ENCODE data around the gene APOE.
"Not testable (repeated sequence)": the region's sequence is repeated elsewhere in the genome, so short reads cannot be mapped to it uniquely, and the experiment has no call there.

The APOE gene

GRCh38 chr19:44905437-44906160 lies at the start of gene APOE:
Gene APOE (plus strand): TSS chr19:44905796. CDS start chr19:44906625, 829 bp downstream.
- DNase-seq: no peak

GRCh38 chr19:44856421-44857083 lies 49.0 kb upstream of the APOE start:
- peak; percentile 86 for DNase-seq

DNA sequence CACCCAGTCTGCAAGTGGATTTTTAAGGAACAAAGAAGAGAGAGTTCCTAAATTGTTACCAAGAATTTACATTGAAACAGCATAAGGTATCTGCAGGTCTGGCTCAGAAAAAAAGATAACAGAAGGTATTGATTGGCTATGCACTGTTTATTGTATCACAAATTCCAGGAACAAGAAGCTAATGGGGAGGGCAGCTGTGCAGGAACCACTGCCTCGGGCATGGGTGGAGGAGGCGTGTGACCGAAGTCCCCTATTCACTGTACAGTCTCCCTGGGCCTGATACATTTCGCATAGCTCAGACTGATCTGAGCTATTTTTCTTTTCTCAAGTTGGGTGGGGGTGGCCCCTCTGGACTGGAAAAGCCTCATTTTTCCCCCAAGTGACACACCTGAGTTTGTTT lies 47.8 kb upstream of the APOE start:
- no peak for DNase-seq

DNA sequence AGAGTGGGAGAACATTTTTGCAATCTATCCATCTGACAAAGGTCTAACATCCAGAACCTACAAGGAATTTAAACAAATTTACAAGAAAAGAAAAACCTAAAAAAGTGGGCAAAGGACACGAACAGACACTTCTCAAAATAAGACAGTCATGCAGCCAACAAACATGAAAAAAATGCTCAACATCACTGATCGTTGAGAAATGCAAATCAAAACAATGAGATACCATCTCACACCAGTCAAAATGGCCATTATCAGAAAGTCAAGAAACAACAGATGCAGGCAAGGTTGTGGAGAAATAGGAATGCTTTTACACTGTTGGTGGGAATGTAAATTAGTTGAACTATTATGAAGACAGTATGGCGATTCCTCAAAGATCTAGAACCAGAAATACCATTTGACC lies 44.0 kb upstream of the APOE start:
- DNase-seq: not testable (repeated sequence)

- no peak for DNase-seq
These were observed 41.6 kb upstream of the APOE start for GRCh38 chr19:44863990-44864389.

GRCh38 chr19:44865196-44865767 lies 40.3 kb upstream of the APOE start:
- no peak for DNase-seq

DNA sequence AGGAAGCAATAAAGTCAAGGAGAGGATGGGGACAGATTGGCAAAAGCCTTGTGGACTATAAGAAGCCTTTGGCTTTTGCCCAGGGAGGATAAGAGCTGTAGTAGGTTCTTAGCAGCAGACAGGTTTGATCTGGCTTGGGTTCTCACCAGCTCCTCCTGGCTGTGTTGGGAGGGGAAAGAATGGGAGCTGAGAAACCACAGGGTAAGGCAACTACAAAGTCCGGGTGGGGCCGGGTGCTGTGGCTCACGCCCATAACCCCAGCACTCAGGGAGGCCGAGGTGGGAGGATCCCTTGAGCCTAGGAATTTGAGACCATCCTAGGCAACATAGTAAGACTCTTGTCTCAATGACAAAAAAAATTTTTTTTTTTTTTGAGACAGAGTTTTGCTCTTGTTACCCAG lies 38.9 kb upstream of the APOE start:
- DNase-seq: no peak

DNA sequence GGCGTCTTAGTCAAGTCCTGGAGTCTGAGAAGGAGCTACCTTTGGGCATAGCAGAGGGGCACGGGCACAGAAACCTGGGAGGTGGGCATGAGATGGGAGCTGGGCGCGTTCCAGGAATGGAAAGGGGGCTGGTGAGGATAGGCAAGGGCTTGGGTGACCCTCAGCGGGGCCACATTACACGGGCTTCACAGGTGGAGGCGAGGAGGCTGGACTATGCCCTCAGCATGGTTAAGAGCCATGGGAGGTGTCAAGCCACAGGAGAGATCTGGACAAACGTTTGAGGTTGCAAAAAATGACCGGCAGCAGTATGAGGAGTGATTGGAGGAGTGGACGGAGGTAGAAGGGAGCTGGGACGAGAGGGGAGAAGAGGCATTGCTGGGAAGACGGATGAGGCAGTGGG lies 38.0 kb upstream of the APOE start:
- DNase-seq: no peak

DNA sequence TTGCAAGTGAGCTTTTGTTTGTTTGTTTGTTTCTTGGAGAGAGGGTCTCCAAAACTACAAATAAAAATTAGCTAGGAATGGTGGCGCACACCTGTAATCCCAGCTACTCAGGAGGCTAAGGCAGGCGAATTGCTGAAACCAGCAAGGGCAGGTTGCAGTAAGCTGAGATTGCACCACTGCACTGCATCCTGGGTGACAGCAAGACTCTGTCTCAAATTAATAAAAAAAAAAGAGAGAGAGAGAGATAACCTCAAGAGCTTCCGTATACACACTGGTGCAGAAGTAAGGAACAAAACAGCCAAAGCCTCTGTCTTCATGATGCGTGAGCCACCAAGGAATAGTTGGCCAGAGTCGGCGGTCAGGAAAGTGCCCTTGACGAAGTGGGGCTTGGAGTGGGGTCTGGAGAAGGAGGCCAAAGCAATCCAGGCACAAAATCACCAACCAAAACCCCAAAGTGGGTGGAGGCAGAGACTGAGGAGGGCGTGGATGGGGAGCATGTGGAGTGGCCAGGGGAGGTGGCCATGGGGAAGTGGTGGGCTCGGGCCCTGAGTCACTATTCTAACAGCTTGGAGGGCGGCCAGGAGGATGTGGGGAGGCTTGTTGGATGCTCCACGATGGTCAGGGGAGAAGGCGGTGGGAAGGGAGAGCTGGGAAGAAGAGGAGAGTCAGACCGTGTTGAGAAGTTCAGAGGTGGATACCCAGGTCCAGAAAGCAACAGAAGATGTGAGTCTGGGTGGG lies 35.7 kb upstream of the APOE start:
- DNase-seq: peak; percentile 65

DNA sequence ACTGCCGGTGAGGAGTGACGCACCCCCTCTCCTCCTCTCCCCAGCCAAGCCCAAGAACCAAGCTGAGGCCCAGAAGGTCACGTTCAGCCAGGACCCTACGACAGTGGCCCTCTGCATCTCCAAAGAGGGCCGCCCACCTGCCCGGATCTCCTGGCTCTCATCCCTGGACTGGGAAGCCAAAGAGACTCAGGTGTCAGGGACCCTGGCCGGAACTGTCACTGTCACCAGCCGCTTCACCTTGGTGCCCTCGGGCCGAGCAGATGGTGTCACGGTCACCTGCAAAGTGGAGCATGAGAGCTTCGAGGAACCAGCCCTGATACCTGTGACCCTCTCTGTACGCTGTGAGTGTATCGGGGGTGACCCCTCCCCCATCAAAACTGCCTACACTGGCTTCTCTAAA lies 33.8 kb upstream of the APOE start:
- DNase-seq: no peak

DNA sequence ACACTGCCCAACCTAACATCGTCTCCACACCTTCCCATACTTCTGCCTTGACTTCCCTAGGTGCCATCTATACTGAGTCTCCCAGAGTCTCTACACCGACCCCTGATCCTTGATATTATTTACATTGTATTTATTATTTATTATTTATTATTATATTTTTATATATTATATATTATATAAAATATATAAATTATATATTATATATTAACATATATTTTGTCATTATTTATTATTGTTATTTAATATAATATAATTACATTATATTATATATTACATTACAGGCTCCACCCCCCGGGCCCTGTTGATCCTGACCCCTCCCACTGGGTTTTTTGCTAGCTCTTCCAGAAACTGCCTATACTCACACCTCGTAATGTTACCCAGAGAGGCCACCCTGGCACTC lies 32.9 kb upstream of the APOE start:
- no peak for DNase-seq

GRCh38 chr19:44874317-44874716 lies 31.3 kb upstream of the APOE start:
- no peak for DNase-seq

DNA sequence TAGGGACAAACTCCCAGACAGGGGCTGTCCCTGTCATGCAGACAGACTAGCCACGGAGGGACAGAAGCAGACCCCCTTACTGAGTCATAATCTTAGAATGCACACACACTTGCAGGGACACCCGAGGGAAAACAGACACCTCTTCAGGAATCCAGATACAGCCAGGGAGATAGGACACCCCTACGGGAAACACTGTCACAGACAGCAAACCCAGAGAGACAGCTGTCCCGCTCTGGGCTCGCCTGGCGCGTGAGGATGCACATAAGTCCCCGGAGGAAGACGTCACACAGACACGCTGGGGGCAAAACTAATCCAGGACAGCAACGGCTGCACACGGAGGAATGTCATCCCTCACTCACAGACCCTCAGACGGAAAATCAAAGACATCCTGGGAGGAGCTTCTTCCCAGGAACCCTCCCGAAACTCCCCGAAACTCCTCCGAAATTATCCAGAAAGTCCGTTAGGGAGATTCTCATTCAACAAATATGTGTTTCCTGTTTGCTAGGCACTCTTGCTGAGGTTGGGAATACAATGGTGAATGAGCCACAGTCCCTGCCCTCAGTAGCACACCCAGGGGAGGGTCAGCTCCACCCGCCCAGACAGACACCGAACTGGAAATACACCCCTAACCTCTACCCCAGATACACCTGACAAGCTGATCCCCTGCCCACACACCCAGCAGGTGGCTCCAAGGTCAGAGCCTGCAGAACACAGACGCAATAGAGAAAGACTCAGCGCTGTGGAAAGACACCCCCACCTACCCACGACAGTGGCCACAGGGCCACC lies 29.7 kb upstream of the APOE start:
- DNase-seq: no peak

- DNase-seq: no peak
These were observed 28.6 kb upstream of the APOE start for GRCh38 chr19:44876930-44877535.

GRCh38 chr19:44878120-44878865 lies 27.3 kb upstream of the APOE start:
- no peak for DNase-seq

GRCh38 chr19:44879309-44880065 lies 26.1 kb upstream of the APOE start:
- no peak for DNase-seq

DNA sequence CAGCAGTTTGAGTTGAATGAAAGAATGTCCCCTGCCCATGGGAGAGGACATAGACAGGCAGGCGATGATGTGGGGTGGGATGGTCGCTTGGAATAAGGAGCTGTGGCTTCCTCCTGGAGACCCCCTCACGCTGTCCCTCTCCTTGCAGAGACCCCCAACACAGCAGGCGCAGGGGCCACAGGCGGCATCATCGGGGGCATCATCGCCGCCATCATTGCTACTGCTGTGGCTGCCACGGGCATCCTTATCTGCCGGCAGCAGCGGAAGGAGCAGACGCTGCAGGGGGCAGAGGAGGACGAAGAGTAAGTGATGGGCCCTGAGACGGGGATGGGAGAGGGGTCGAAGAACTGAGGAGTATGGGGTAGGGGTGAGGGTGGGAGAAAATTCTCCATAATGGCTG lies 23.5 kb upstream of the APOE start:
- DNase-seq: no peak

DNA sequence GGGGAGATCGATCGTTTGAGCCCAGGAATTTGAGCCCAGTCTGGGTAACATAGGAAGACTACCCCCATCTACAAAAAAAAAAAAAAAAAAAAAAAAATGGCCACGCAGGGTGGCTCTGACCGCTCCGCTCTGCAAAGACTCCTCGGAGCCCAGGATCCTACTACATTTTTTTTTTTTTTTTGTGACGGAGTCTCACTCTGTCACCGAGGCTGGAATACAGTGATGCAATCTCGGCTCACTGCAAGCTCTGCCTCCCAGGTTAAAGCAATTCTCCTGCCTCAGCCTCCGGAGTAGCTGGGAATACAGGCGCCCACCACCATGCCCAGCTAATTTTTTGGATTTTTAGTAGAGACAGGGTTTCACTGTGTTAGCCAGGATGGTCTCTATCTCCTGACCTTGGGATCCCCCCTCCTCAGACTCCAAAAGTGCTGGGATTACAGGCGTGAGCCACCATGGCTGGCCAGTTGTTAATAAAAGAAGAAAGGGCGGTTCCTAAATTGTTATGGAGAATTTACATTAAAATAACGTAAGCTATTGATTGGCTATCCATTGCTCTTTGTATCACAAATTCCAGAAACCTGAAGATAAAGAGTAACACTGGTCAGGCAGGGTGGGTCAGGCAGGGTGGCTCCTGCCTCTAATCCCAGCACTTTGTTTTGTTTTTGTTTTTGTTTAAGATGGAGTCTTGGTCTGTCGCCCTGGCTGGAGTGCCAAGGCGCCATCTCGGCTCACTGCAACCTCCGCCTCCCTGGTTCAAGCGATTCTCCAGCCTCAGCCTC lies 22.8 kb upstream of the APOE start:
- DNase-seq: not testable (repeated sequence)

GRCh38 chr19:44883922-44884321 lies 21.7 kb upstream of the APOE start:
- DNase-seq: no peak

DNA sequence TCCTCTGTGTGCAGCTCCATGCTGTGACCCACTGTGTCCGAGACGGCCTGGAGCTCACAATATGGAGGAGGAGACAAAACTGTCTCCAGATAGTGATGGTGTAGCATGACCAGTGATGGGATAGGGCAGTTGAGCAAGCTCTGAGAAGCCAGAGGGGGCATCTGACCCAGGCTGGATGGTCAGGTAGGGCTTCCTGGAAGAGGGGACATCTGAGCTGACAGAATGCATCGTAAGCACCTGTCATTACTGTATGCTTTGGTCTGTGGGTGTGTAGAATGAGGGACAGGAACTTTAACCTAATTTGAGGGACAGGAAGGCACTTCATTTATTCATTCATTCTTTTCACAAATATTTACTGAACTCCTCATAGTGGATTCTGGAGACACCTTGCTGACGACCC lies 21.0 kb upstream of the APOE start:
- no peak for DNase-seq
